Upper lobe of left lung (tissue), 4 donors: Measurements from ENCODE around the gene CITED4.

ENCODE experiments used
- CTCF ChIP-seq, 6 experiments: fragments of 450-650 bp in 4 of 6; fragments of 200-600 bp in 2 of 6; sonication (generic) in 2 of 6; IDR thresholded peaks; one replicate each; pipeline ENCODE4 v1.5.1; 2016 to 2019; ENCODE audit warnings: antibody characterized with exemption in 6 of 6
- POLR2A ChIP-seq, 4 donors: fragments of 450-650 bp; IDR thresholded peaks; one replicate each; pipeline ENCODE4 v1.5.1; 2016 to 2017; ENCODE audit warnings: antibody characterized with exemption in 4 of 4, mild to moderate bottlenecking in 2 of 4

- TF ChIP-seq CTCF (IDR thresholded peaks at IDR 0.05), result no peak
- TF ChIP-seq POLR2A (IDR thresholded peaks at IDR 0.05), result no peak
Measured at GRCh38 chr1:40834968-40835545, 27.1 kb downstream of the CITED4 start.
